ENCODE data around the gene SLFNL1. TPM values are rescaled to one million over a fixed set of nuclear protein-coding genes. Genes with fewer than 3 reads are reported as not detected.

Gene SLFNL1
- total RNA-seq, 2 experiments from 2014 or later, result 0.49 to 0.82 TPM

DNA sequence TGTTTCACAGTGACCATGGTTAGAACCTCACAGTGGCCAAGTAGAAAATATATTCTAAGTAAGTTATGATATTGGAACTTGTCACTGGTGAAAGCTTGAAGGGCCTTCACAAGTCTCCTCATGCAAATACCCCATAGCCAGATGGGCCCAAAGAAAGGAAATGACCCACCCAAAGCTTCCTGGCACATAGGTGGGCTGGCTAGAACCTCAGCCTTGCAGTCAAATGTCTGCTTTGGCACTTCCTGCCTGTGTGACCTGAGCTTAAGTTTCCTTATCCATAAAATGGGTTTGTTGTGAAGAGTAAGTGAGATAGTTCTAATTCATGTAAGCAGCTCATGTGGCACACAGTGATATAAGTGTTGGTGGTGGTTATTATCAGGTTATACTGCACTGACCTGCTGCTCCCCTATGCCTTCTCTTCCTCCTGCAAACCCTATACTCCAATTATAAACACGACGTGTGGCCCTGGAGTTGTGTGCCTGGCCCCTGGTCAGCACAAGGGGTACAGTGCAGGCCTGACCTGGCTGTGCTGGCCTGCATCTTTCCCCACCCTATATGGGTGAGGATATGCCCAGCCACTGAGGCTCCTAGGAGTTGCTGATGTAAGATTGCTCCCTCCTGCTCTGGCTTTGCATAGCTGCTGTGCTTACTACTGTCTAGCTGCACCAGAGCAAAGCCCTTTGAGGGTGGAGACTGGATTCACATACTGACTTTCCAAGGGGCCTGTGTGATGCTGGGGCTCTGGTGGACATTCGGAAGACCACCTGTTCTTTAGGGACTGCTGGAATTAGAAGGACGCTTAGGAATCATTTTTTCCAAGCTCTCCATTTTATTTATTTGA, 4.7 kb upstream of the SLFNL1 start:
- Histone ChIP-seq H3K9me3 (ENCODE audit: low read length) (no peaks in the 10 kb centered on the region), H3K27ac (ENCODE audit: low read depth, low read length, poor library complexity, severe bottlenecking) (no peak overlapping the region), H3K36me3 (ENCODE audit: insufficient read depth, low read length) (peaks cover 38% of the 10 kb centered on the region), H3K4me2 (ENCODE audit: low read length) (no peak overlapping the region), H3K4me1 (ENCODE audit: insufficient read depth, low read length, poor library complexity, severe bottlenecking) (peaks cover 8% of the 10 kb centered on the region), H3K79me2 (ENCODE audit: insufficient read depth, low read depth, low read length) (no peaks in the 10 kb centered on the region), H3K4me3 (ENCODE audit: low read depth, low read length, poor library complexity, severe bottlenecking) (no peak overlapping the region), H4K20me1 (ENCODE audit: insufficient read depth, low read length) (no peaks in the 10 kb centered on the region), H2AFZ (ENCODE audit: low read length) (no peak overlapping the region), H3K9me2 (ENCODE audit: insufficient read depth, low read length) (no peaks in the 10 kb centered on the region)
- no TSS peak for BruUV-seq (replicated peaks)
- CTCF ChIA-PET (ENCODE audit: unreplicated experiment), result no interaction called here
- no peak for TF ChIP-seq EZH2phosphoT487 (IDR thresholded peaks at IDR 0.05; ENCODE audit: borderline replicate concordance, low read depth, low read length)
- TF ChIP-seq, protein P1, sequence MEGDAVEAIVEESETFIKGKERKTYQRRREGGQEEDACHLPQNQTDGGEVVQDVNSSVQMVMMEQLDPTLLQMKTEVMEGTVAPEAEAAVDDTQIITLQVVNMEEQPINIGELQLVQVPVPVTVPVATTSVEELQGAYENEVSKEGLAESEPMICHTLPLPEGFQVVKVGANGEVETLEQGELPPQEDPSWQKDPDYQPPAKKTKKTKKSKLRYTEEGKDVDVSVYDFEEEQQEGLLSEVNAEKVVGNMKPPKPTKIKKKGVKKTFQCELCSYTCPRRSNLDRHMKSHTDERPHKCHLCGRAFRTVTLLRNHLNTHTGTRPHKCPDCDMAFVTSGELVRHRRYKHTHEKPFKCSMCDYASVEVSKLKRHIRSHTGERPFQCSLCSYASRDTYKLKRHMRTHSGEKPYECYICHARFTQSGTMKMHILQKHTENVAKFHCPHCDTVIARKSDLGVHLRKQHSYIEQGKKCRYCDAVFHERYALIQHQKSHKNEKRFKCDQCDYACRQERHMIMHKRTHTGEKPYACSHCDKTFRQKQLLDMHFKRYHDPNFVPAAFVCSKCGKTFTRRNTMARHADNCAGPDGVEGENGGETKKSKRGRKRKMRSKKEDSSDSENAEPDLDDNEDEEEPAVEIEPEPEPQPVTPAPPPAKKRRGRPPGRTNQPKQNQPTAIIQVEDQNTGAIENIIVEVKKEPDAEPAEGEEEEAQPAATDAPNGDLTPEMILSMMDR (conservative IDR thresholded peaks at IDR 0.05; ENCODE audit: low read length), result no peak
- DNase-seq (ENCODE audit: low spot score), result peak; percentile 30
- POLR2A ChIA-PET, result interaction anchor here (0.6 to 0.7 kb wide), 2 partner anchors 215 to 804 kb away, joined by 4 read pairs; no protein-coding TSS in a partner anchor
- intact Hi-C loops (cut with micrococcal nuclease; ENCODE audit: unreplicated experiment), result loop anchor here (10.0 kb wide), 1 partner anchor 219 kb away; the partner anchor contains the start of gene SCMH1

DNA sequence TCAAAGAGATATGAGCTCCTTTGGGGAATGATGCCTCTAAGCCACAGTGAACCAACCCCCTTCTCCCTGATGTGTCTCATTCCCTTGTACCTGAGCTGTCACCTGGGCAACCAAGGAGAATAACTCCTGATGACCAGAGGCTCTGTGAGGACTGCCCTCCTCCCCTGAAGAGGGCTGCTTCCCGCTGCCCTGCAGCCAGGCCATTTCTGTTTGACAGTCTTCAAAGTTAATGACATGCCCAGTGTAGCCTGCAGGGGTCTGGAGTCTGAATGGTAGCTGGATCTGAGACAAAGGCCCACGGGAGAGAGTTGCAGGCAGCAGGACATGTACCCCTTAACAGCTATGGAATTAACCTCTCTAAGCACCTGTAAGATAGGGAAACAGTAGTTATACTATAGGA, 3.4 kb upstream of the SLFNL1 start:
- Histone ChIP-seq H3K27ac (ENCODE audit: low read depth, low read length, poor library complexity, severe bottlenecking) (no peak overlapping the region), H3K4me3 (ENCODE audit: low read depth, low read length, poor library complexity, severe bottlenecking) (no peak overlapping the region), H3K9me3 (ENCODE audit: low read length) (no peaks in the 10 kb centered on the region), H3K4me1 (ENCODE audit: insufficient read depth, low read length, poor library complexity, severe bottlenecking) (peaks cover 8% of the 10 kb centered on the region), H3K4me2 (ENCODE audit: low read length) (no peak overlapping the region), H3K79me2 (ENCODE audit: insufficient read depth, low read depth, low read length) (no peaks in the 10 kb centered on the region), H3K9me2 (ENCODE audit: insufficient read depth, low read length) (no peaks in the 10 kb centered on the region), H3K36me3 (ENCODE audit: insufficient read depth, low read length) (peaks cover 34% of the 10 kb centered on the region), H4K20me1 (ENCODE audit: insufficient read depth, low read length) (no peaks in the 10 kb centered on the region), H2AFZ (ENCODE audit: low read length) (no peak overlapping the region)
- BruUV-seq (replicated peaks), result TSS peak; percentile 25
- intact Hi-C loops (cut with micrococcal nuclease; ENCODE audit: unreplicated experiment), result loop anchor here (10.0 kb wide), 1 partner anchor 220 kb away; the partner anchor contains the start of gene SCMH1
- no peak for TF ChIP-seq EZH2phosphoT487 (IDR thresholded peaks at IDR 0.05; ENCODE audit: borderline replicate concordance, low read depth, low read length)
- TF ChIP-seq, protein P1 (conservative IDR thresholded peaks at IDR 0.05; ENCODE audit: low read length), result no peak
- CTCF ChIA-PET (ENCODE audit: unreplicated experiment), result no interaction called here
- POLR2A ChIA-PET, result interaction anchor here (0.7 kb wide), 1 partner anchor 294 kb away, joined by 6 read pairs; no protein-coding TSS in a partner anchor
- no peak for DNase-seq (ENCODE audit: low spot score)

All from OCI-LY7 (cell line).